T-helper 2 cell treated with Interferon-gamma antibody and Interleukin-4, amounts not matched to agents 100 ng/mL and 5 ng/mL, for 36 hours (primary cell): ENCODE results near the gene SLIT1. TPM values are rescaled to one million over a fixed set of nuclear protein-coding genes. Genes with fewer than 3 reads are reported as not detected.

Experiments used
- intact Hi-C: fragments of 100-400 bp; cut with micrococcal nuclease; formaldehyde crosslinking; loops from one replicate; pipeline ENCODE4 v1.15.1; 2023
- total RNA-seq: library from RNA; stranded (reverse); gene quantifications from 2 replicates; pipeline ENCODE4 v1.2.3, GENCODE V29; 2022

Gene SLIT1
- total RNA-seq, 1 donor from 2014 or later, result 0.59 TPM

- intact Hi-C loops, result no loop called here
These were observed 44.6 kb downstream of the SLIT1 start for GRCh38 chr10:97140902-97141745.

GRCh38 chr10:97140049-97140846, 45.5 kb downstream of the SLIT1 start:
- intact Hi-C loops, result no loop called here

- intact Hi-C loops, result no loop called here
These were observed 46.1 kb downstream of the SLIT1 start for GRCh38 chr10:97139651-97140048.

GRCh38 chr10:97138846-97139245, 46.9 kb downstream of the SLIT1 start:
- intact Hi-C loops, result no loop called here

- intact Hi-C loops, result no loop called here
These were observed 47.6 kb downstream of the SLIT1 start for GRCh38 chr10:97138174-97138573.

- intact Hi-C loops, result no loop called here
These were observed 49.0 kb downstream of the SLIT1 start for GRCh38 chr10:97136756-97137155.

GRCh38 chr10:97135464-97135863, 50.3 kb downstream of the SLIT1 start:
- intact Hi-C loops, result no loop called here

GRCh38 chr10:97134983-97135382, 50.8 kb downstream of the SLIT1 start:
- intact Hi-C loops, result no loop called here

GRCh38 chr10:97134110-97134509, 51.6 kb downstream of the SLIT1 start:
- intact Hi-C loops, result no loop called here

GRCh38 chr10:97132273-97132672, 53.5 kb downstream of the SLIT1 start:
- intact Hi-C loops, result no loop called here

- intact Hi-C loops, result no loop called here
These were observed 54.1 kb downstream of the SLIT1 start for GRCh38 chr10:97131666-97132065.

- intact Hi-C loops, result no loop called here
These were observed 54.6 kb downstream of the SLIT1 start for GRCh38 chr10:97131181-97131628.

GRCh38 chr10:97129666-97130065, 56.1 kb downstream of the SLIT1 start:
- intact Hi-C loops, result no loop called here

- intact Hi-C loops, result no loop called here
These were observed 57.1 kb downstream of the SLIT1 start for GRCh38 chr10:97128516-97129154.

- intact Hi-C loops, result no loop called here
These were observed 57.7 kb downstream of the SLIT1 start for GRCh38 chr10:97128039-97128492.

GRCh38 chr10:97127509-97127908, 58.2 kb downstream of the SLIT1 start:
- intact Hi-C loops, result no loop called here

- intact Hi-C loops, result no loop called here
These were observed 61.5 kb downstream of the SLIT1 start for GRCh38 chr10:97124211-97124610.

GRCh38 chr10:97123765-97124164, 62.0 kb downstream of the SLIT1 start:
- intact Hi-C loops, result no loop called here

GRCh38 chr10:97121041-97121440, 64.7 kb downstream of the SLIT1 start:
- intact Hi-C loops, result no loop called here

GRCh38 chr10:97120370-97120769, 65.4 kb downstream of the SLIT1 start:
- intact Hi-C loops, result no loop called here

GRCh38 chr10:97119058-97119745, 66.6 kb downstream of the SLIT1 start:
- intact Hi-C loops, result no loop called here
